ENCODE measurements around the gene SENP1.

SENP1 gene

DNA sequence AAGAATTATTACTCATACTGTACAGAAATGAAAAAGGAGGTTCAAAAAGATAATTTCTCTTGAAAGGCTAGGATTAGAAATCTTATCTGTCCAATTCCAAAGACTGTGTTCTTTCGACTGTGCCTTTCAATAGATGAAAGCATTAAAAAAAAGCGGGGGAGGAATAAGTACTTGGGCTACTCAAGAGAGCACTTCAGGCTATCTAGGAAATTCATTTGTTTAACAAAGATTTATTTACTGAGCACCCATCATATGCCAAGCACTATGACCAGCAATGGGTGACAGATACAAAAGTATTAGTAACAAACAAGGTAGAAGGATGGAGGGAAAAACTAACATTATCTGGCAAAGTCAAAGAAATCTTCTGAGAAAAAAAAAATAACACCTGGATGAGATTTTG lies 37.4 kb downstream of the SENP1 start:
- in situ Hi-C loops (cut with MboI; ENCODE audit: low sequenced_read_pairs), result no loop called here

- in situ Hi-C loops (cut with MboI; ENCODE audit: low sequenced_read_pairs), result no loop called here
Observed at GRCh38 chr12:48067250-48067938, 38.5 kb downstream of the SENP1 start.

DNA sequence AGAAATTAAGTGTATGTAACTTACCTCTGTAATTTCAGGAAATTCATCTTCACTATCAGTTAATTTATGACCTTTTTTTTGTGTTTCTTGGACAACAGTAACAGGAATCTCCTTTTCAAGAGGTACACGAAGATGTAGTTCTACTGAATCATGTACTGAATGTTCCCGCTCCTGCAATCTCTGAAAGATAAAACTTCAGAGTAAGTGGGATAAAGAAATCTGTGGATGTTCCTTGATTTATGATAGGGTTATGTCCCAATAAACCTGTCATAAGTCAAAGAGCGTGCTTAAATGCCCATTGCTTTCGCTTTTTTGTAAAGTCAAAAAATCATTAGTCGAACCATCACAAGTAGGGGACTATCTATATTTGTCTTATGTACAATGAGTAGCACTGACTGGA lies 40.8 kb downstream of the SENP1 start:
- in situ Hi-C loops (cut with MboI; ENCODE audit: low sequenced_read_pairs), result no loop called here

DNA sequence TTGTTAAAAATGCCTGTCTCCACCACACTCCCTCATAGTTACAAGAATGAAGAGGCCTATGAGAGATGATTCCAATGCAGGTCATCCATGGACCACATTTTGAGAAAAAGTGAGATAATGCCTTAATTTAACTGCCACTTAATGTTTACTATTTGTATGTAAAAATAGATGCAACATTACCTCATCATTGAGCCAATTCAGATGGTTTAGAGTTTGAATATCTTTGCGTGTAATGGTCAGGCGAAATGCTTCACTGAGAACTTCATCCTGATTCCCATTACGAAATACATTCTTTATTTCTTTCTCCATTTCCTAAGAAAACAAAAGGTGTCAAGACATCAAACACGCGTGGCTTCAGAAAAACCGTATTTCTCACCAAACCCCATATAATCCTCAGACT lies 42.3 kb downstream of the SENP1 start:
- in situ Hi-C loops (cut with MboI; ENCODE audit: low sequenced_read_pairs), result no loop called here

GRCh38 chr12:48061938-48062719 lies 43.8 kb downstream of the SENP1 start:
- in situ Hi-C loops (cut with MboI; ENCODE audit: low sequenced_read_pairs), result no loop called here

GRCh38 chr12:48060474-48060873 lies 45.4 kb downstream of the SENP1 start:
- in situ Hi-C loops (cut with MboI; ENCODE audit: low sequenced_read_pairs), result no loop called here

DNA sequence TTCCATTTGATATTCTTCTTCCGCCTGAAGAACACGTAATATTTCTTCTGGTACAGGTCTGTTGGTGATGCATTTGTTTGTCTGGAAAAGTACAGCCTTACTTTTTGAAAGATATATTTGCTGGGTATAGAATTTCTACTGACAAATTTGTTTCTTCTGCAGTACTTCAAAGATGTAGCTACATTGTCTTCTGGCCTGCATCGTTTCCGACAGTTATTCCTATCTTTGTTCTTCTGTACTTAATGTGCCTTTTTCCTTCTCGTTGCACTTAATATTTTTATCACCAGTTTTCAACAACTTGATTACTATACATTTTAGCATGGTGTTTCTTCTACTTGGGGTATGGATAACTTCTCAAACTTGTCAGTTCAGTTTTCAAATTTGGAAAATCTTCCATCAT lies 47.1 kb downstream of the SENP1 start:
- in situ Hi-C loops (cut with MboI; ENCODE audit: low sequenced_read_pairs), result no loop called here

- in situ Hi-C loops (cut with MboI; ENCODE audit: low sequenced_read_pairs), result no loop called here
Observed at GRCh38 chr12:48054955-48055821, 50.7 kb downstream of the SENP1 start.

DNA sequence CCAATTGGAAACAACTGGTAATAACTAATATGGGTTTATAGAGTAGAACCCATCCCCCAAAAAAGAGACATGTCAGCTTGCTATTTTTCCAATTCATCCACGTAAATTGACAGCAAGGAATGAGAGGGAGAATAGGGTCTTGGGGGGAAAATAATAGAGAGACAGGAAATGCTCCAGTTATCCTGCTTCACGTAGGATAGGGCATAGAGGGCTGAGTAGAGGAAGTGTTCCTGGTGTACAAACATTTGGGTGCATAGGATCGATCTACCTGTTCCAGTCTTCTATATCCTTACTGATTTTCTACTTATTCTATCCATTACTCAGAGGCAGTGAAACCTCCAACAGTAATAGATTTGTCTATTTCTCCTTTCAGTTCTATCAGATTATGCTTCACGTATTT lies 52.0 kb downstream of the SENP1 start:
- in situ Hi-C loops (cut with MboI; ENCODE audit: low sequenced_read_pairs), result no loop called here

GRCh38 chr12:48053122-48053521 lies 52.8 kb downstream of the SENP1 start:
- in situ Hi-C loops (cut with MboI; ENCODE audit: low sequenced_read_pairs), result no loop called here

DNA sequence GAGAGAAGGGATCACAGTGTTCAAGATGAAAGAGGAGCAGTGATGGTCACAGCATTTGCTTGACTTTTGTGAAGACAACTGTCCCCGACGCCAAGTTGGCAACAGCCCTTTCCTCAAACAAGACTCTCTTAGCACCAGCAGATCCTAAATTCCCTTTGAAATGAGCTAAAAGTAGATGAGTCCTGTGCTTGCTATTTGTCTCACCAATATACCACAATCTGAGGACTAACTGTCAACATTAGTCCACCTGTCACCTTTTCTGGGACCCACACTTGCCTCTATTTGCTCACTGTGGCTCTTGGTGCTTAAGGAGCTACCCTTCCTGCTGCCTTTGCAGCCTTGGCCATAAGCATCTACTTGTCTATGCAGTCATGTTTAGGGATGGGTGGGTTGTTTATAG lies 54.2 kb downstream of the SENP1 start:
- in situ Hi-C loops (cut with MboI; ENCODE audit: low sequenced_read_pairs), result no loop called here

DNA sequence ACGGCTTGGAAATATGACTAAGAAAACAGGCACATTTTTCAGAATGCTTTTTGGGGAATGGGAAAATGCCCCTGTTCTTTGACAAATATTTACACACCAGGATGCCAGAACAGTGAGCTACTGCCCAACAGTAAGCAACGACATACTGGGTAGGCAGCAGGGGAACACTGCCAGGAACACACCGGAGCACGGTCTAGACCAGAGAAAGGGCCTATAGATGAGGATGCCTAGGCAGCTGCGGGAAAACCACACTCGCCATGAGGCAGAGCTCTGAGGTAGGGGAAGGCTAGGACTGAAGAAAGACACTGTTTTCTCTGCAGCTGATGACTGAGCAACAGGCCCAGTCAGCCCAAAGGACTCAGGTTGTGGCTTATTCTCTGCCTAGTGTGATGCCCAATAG lies 55.7 kb downstream of the SENP1 start:
- in situ Hi-C loops (cut with MboI; ENCODE audit: low sequenced_read_pairs), result no loop called here

GRCh38 chr12:48045965-48046518 lies 59.8 kb downstream of the SENP1 start:
- in situ Hi-C loops (cut with MboI; ENCODE audit: low sequenced_read_pairs), result no loop called here

DNA sequence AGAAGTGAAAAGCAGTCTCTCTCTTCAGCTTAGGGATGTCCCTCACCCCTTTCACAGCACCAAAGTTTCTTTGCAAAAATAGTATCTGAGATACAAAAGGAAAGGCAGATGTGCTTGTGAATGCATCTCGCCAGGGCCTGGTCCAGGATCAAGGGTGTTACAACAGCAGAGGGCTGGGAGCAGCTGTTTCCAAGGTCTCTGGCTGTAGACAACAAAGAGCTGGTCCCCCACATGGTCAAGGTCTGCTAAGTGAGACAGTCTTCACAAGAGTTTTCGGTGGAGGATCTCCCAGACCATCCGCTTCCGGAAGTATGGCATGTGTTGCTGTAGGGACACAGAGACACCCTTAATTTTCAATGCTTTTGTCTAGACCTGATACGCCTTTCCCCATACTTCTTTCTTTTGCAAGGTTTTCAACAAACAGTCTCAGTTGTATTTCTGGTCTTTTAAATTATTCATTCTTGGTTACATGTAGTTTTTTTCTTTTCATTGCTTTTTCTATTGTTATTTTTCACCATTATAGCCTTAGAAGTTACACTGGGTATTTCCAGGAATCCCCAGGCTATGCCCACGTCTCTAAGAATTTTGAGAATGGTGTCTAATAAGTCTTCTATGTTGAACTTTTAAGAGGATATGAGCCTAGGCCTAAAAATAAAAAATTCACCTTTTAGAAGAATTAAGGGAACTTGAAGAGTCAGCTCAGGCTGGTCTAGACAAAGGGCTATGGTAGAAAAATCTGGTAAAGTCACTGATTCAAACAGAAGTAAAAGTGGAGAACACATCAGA lies 60.6 kb downstream of the SENP1 start:
- in situ Hi-C loops (cut with MboI; ENCODE audit: low sequenced_read_pairs), result no loop called here

GRCh38 chr12:48044396-48044795 lies 61.5 kb downstream of the SENP1 start:
- in situ Hi-C loops (cut with MboI; ENCODE audit: low sequenced_read_pairs), result no loop called here

- in situ Hi-C loops (cut with MboI; ENCODE audit: low sequenced_read_pairs), result no loop called here
Observed at GRCh38 chr12:48043771-48044170, 62.1 kb downstream of the SENP1 start.

DNA sequence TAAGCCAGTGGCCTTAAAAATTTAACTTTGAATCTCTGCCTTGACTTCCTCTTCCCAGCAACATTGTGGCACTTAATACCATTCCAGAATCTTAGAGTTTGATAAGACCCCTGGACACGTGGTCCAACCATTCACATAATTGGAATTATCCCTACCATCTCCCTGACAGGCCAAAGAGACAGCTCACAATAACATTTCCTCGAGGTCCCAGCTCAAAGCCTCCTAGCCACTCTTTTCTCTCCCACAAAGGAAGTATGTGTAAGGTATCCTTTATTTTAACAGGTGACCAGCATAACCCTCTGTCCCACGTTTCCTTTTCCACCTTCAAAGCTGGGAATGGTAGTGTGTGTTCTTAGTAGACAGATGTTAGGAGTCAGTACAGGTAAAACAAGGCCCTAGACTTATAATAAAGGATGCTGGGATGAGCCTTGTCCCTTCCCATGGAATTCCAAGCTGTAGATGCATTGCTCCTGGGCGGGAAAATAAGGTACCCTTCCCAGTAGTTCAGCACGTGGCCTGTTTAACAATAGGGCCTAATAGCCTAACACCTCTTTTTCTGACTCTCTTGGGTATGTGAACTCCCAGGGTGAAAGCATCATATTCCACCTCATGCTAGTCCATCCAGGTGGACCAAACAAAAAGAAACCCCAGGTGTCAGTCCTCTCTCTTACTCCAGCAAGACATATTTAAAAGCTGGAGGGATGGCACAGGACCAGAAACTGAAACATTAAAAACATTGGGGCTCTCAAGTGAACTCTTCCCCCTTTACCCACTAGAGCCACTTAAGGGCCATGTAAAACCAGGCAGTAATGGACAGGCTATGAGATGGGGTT lies 64.1 kb downstream of the SENP1 start:
- in situ Hi-C loops (cut with MboI; ENCODE audit: low sequenced_read_pairs), result no loop called here

DNA sequence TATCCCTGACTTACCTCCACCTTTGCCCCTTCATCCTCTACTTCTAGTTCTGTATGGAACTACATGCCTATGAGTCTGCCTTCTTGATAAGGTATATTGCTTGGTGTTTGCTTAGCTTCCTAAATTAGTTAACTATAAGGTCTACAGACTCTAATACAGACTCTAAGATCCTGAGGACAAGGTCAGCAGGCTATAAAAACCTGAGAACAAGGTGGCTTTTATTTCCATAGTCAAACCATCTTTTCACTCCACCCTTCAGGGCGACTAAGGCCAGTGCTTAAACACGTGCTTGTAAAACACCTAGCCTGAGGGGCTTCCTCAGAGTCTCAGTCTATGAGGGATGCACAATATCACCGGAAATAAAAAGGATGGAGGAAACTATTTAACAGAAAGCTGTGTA lies 65.5 kb downstream of the SENP1 start:
- in situ Hi-C loops (cut with MboI; ENCODE audit: low sequenced_read_pairs), result no loop called here

GRCh38 chr12:48039151-48039550 lies 66.7 kb downstream of the SENP1 start:
- in situ Hi-C loops (cut with MboI; ENCODE audit: low sequenced_read_pairs), result no loop called here

DNA sequence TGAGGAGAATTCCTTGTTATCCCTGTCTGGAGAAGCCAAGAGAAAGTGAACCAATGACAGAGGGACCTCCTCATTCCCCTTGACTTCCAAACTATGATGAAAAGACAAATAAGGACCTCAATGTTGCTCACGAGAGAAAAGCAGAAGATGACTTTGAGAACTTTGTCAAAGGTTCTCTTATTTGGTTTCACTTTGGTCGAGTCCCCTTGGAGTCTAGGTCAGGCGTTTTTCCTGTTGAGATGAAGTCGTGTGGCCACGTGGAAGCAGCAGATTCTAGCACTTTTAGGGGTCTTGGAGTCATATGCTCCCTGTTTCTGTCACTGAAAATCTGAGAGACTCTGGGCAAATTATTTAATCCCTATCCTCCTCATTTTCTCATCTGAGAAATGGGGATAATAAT lies 67.8 kb downstream of the SENP1 start:
- in situ Hi-C loops (cut with MboI; ENCODE audit: low sequenced_read_pairs), result no loop called here
